NCI-H1417 (cell line): ENCODE data around the gene EVPLL.
A peak's percentile ranks its signal among the peaks of the same experiment; 100 is the strongest.
"Not testable (repeated sequence)": the region's sequence is repeated elsewhere in the genome, so short reads cannot be mapped to it uniquely, and the experiment has no call there.

Source experiments
- DNase-seq, 3 experiments: peaks; one replicate each; lab custom pipeline; 2025; lab: John Stamatoyannopoulos, UW

The EVPLL gene

GRCh38 chr17:18379246-18380146, 1.9 kb downstream of the EVPLL start:
- no peak for DNase-seq

- no peak for DNase-seq
These were observed 3.0 kb downstream of the EVPLL start for GRCh38 chr17:18380471-18381157.

GRCh38 chr17:18381158-18381952, 3.8 kb downstream of the EVPLL start:
- DNase-seq = no peak

- no peak for DNase-seq
These were observed 4.3 kb downstream of the EVPLL start for GRCh38 chr17:18381953-18382245.

GRCh38 chr17:18382441-18383078, 5.0 kb downstream of the EVPLL start:
- DNase-seq = peak in 1 of 3 experiments; percentile 28

GRCh38 chr17:18383079-18383481, 5.5 kb downstream of the EVPLL start:
- peak in 2 of 3 experiments; percentile 73 to 84 for DNase-seq

- DNase-seq = not testable (repeated sequence)
These were observed 6.7 kb downstream of the EVPLL start for GRCh38 chr17:18384271-18384670.

- DNase-seq = not testable (repeated sequence)
These were observed 10.0 kb downstream of the EVPLL start for GRCh38 chr17:18387583-18387982.

- not testable (repeated sequence) for DNase-seq
These were observed 10.7 kb downstream of the EVPLL start for GRCh38 chr17:18388266-18388665.

- DNase-seq = not testable (repeated sequence)
These were observed 11.2 kb downstream of the EVPLL start for GRCh38 chr17:18388728-18389127.

- DNase-seq = not testable (repeated sequence)
These were observed 24.5 kb downstream of the EVPLL start for GRCh38 chr17:18401872-18402590.

GRCh38 chr17:18403166-18403565, 25.6 kb downstream of the EVPLL start:
- not testable (repeated sequence) for DNase-seq

- not testable (repeated sequence) for DNase-seq
These were observed 26.0 kb downstream of the EVPLL start for GRCh38 chr17:18403604-18404003.

- DNase-seq = peak in 1 of 3 experiments; percentile 19
These were observed 31.3 kb downstream of the EVPLL start for GRCh38 chr17:18408906-18409305.

- peak in 1 of 3 experiments; percentile 23 for DNase-seq
These were observed 31.7 kb downstream of the EVPLL start for GRCh38 chr17:18409321-18409720.

GRCh38 chr17:18410736-18411135, 33.2 kb downstream of the EVPLL start:
- DNase-seq = peak in 2 of 3 experiments; percentile 21 to 35

- peak in 2 of 3 experiments; percentile 38 to 40 for DNase-seq
These were observed 33.8 kb downstream of the EVPLL start for GRCh38 chr17:18411377-18411864.

GRCh38 chr17:18412001-18412538, 34.5 kb downstream of the EVPLL start:
- DNase-seq = not testable (repeated sequence)

GRCh38 chr17:18421521-18421920, 43.9 kb downstream of the EVPLL start:
- DNase-seq = not testable (repeated sequence)

GRCh38 chr17:18422464-18422863, 44.9 kb downstream of the EVPLL start:
- DNase-seq = not testable (repeated sequence)

GRCh38 chr17:18423015-18423414, 45.4 kb downstream of the EVPLL start:
- DNase-seq = not testable (repeated sequence)
